Measurements from ENCODE around the gene COL20A1.

The COL20A1 gene

DNA sequence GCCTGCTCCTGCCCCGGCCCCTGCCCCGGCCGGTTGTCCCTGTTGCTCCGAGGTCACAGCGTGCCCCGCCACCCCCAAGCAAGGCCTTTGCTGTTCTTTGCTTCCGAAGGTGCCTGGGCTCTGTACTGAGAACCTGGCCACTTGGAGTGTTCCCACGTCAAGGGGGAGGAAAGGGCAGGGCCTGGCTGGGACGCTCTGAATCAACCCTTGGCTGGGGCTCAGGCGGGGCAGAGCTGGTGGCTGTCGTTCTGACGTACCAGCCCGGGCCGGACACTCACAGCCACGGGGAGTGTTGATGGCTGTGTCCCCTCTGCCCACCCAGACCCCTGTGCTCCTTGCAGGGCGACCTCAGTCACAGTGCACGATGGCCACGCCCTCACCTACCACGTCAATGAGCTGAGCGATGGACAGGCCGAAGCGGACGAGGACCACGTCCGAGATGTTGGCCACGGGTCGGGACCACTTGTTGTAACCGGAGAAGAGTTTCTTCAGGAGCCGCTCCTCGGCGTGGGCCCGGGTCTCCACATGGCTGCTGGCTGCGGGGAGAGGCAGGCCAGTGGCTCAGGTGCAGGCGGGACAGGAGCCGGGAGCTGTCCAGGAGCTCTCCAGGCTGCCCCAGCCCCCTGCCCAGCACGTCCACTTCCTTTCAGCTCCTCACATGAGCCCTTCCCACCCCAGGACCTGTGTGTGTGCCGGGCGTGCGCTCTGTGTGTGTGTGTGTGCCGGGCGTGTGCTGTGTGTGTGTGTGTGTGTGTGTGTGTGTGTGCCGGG is 66.4 kb downstream of the COL20A1 start:
- Mint-ChIP-seq H3K4me1 (ENCODE audit: low read depth) (no peaks in the 10 kb centered on the region), H3K27me3 (peaks cover 43% of the 10 kb centered on the region), H3K36me3 (ENCODE audit: low read depth) (no peaks in the 10 kb centered on the region), H3K4me3 (no peak overlapping the region), H3K27ac (no peak overlapping the region), H3K9me3 (no peaks in the 10 kb centered on the region)
- intact Hi-C loops (cut with micrococcal nuclease), result no loop called here

DNA sequence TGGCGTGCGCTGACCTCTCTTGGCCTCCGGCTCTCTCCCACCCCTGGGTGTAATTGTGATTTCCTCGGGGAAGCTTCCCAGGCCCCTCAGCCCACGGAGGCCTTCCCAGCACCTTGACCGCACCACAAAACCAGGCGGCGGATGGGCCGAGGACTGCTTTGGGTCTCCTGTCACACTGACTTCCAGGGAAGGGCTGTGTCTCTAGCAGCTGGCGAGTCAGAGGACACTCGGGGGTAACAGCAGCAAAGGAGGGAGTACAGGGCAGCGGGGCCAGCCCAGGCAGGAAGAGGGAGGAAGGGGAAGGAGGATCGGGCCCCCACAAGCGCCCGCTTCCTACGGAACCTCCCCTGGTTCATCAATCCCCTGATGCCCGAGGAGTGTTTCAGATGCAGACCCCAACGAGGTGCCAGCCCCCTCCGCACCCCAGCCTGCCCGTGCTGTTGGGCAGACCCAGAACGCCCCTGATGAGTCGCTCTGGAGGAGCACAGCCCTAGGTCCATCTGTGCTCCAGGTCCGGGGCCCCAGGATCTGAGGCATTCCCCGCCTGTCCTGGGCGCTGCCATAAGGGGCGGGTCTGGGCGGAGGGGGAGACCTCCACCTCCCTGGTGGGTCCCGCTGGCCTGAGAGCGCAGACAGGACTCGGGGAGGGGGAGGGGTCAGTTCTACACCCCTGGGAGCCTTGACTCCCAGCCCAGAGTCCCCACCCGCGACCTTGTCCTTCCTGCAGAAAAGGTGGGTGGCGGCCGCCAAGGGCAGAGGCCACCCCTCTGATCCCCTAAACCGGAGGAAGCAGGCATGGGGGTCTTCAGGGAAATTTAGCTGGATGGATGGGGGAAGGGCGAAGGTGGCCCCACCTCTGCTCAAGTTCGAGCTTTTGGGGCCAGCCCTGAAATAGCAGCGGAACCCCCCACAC is 67.2 kb downstream of the COL20A1 start:
- H3K27me3 Mint-ChIP-seq, result peaks cover 43% of the 10 kb centered on the region
- H3K4me1 Mint-ChIP-seq (ENCODE audit: low read depth), result no peaks in the 10 kb centered on the region
- H3K36me3 Mint-ChIP-seq (ENCODE audit: low read depth), result no peaks in the 10 kb centered on the region
- H3K9me3 Mint-ChIP-seq, result no peaks in the 10 kb centered on the region
- no peak overlapping the region for H3K4me3 Mint-ChIP-seq
- intact Hi-C loops (cut with micrococcal nuclease), result no loop called here
- H3K27ac Mint-ChIP-seq, result no peak overlapping the region

DNA sequence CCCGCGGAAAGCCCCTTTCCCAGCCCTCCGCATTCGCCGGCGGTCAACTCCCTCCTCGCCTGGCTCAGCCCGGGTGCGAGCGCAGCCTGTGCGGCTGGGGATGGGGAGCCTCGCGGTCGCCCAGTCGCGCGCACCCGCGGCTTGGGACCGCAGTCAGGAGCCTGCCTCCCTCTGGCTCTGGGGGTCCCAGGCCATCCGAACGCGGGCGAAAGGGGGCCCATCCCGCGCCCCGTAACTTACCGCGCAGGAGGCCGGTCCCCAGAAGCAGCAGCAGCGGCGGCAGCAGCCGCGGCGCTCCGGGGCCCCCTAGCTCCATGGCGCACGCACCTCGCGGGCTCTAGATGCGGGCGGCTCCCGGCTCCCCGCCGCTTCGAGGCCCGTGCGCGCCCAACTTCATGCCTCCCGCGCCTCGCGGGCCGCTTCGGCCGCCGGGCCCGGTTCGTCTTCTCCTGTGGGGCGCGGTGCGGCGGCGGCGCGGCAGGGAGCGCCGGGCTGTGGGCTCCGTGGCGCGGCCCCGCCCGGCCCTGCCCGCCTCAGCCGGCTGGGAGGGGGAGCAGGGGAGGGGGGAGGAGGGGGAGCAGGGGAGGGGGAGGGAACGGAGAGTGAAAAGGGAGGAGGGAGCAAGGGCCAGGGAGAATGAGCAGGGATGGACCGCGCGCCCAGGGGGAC is 68.0 kb downstream of the COL20A1 start, which contains the start of gene CHRNA4:
TSS of gene CHRNA4 (minus strand) at position 500 of the 669 bp plus-strand sequence. CDS start at position 316, 184 bp downstream.
- H3K27me3 Mint-ChIP-seq, result peaks cover 43% of the 10 kb centered on the region
- intact Hi-C loops (cut with micrococcal nuclease), result no loop called here

DNA sequence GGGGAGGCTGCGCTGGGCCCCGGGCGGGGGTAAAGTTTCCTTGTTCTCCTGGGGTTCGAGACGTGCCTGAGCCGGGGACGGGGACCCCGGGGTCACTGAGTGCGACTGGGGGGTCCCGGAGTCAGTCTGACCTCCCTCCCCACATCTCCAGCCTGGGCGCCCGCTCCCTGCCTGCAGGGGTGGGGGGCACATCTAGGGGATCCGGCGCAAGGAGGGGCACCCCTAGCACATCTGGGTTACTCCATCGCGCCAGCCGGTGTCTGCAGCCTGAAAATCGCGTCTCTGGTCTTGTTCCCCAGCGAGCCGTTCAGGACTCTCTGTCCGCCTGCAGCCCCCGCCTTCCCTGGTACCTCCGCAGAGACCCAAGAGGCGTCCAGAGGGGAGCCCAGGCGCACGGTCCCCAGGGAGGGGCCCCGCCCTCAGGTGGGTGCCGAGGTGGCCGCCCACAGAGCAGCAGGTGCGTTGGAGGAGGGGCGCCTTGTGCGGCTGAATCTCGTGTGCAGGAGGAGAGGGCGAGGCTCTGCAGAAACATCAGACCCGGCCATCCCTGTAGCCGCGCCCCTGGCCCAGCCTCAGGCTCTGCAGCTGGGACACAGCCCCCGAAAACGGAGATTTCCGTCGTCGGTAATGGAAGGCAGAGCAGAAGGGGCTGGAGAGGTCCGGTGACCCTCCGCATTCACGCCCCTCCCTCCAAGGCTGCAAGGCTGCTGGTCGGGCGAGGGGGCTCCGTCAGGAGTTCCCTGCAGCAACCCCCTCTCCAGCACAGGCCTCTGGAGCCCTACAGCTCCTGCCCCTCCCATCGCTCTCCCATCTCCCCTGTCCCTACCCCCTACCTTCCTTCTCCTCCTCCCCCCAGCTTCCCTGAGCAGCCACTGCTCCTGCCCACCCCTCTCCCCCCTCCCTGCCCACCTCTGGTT is 68.8 kb downstream of the COL20A1 start:
- intact Hi-C loops (cut with micrococcal nuclease), result no loop called here
- Mint-ChIP-seq H3K27ac (no peak overlapping the region), H3K4me3 (no peak overlapping the region)

More for the DNA sequence above, 68.0 kb downstream of the COL20A1 start, which contains the start of gene CHRNA4:
- H3K4me1 Mint-ChIP-seq (ENCODE audit: low read depth), result no peaks in the 10 kb centered on the region
- H3K36me3 Mint-ChIP-seq (ENCODE audit: low read depth), result no peaks in the 10 kb centered on the region
- no peak within 1 kb of the TSS for H3K4me3 Mint-ChIP-seq
- H3K27ac Mint-ChIP-seq, result no peak within 1 kb of the TSS
- no peaks in the 10 kb centered on the region for H3K9me3 Mint-ChIP-seq

DNA sequence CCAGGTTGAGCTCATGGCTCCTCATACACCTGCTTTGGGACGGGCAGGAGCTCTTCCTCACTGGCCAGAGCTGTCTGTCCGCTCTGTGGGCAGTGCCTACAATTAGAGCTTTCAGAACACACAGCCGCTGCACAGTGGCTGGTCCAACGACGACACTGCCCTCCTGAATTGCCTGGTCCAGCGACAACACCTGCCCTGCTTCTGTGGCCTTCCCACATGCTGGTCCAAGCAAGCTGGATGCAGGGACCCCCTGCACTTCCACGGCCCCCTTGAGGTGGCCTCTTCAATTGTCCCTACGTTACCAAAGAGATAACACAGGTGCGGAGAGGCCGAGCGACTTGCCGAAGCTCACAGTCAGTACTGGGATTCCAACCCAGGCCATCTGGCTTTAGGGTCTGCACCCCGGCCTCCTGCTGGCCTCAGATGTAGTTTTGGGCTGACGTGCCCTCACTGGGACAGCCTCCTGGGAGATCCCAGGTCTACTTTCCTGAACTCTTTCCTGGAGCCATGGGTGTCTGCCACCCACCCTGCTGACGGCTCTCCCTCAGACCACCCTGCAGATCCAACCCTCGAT is 69.5 kb downstream of the COL20A1 start:
- Mint-ChIP-seq H3K36me3 (ENCODE audit: low read depth) (no peaks in the 10 kb centered on the region), H3K27me3 (peaks cover 43% of the 10 kb centered on the region), H3K27ac (no peak overlapping the region), H3K4me1 (ENCODE audit: low read depth) (no peaks in the 10 kb centered on the region), H3K9me3 (no peaks in the 10 kb centered on the region), H3K4me3 (no peak overlapping the region)
- intact Hi-C loops (cut with micrococcal nuclease), result no loop called here

More for the DNA sequence above, 68.8 kb downstream of the COL20A1 start:
- Mint-ChIP-seq H3K9me3 (no peaks in the 10 kb centered on the region), H3K36me3 (ENCODE audit: low read depth) (no peaks in the 10 kb centered on the region), H3K4me1 (ENCODE audit: low read depth) (no peaks in the 10 kb centered on the region), H3K27me3 (peaks cover 43% of the 10 kb centered on the region)

DNA sequence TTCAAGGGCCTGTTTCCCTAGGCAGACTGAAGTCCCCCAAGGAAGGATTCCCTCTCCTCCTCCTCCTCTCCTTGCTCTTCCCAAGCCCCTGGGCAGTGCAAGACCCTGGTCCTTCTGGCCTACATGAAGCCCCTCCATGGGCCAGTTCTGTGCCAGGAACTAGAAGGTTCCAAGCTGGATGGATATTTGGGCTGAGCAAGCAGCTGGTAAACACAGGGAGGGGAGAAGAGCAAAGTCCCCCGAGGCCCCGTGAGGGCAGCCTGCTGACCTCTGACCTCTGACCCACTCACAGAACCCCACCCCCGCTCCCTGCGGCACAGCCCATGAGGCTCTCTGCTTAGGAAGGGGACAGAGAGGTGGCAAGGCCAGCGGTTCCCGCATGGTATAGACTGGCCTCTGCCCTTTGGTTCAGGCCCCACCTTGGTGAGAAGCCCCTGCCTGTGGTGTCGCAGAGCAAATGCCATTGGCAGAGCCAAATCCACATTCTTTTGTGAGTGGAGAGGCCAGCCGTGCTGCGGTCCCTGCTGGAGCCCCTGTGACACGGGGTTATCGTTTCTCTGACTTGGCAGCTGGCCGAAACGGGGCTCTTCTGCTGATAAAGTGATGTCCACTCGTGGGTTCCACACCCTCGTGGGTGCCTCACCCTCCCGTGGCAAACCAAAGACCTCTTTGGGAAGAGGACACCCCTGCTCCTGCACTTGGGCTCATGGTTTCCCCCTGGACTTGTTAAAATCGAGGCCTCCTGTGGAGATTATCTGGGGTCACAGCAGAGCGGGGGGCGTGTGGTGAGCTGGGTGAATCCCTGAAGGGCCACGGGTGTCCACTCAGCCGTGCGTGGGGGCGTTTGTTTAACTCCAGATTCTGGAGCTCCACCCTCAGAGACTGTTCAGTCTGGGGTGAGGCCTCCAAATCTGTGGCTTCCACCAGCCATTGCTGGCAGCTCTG is 70.3 kb downstream of the COL20A1 start:
- no peaks in the 10 kb centered on the region for H3K9me3 Mint-ChIP-seq
- H3K4me3 Mint-ChIP-seq, result no peak overlapping the region
- no peaks in the 10 kb centered on the region for H3K36me3 Mint-ChIP-seq (ENCODE audit: low read depth)
- H3K27ac Mint-ChIP-seq, result no peak overlapping the region
- no peaks in the 10 kb centered on the region for H3K4me1 Mint-ChIP-seq (ENCODE audit: low read depth)
- H3K27me3 Mint-ChIP-seq, result peaks cover 43% of the 10 kb centered on the region
- intact Hi-C loops (cut with micrococcal nuclease), result no loop called here

DNA sequence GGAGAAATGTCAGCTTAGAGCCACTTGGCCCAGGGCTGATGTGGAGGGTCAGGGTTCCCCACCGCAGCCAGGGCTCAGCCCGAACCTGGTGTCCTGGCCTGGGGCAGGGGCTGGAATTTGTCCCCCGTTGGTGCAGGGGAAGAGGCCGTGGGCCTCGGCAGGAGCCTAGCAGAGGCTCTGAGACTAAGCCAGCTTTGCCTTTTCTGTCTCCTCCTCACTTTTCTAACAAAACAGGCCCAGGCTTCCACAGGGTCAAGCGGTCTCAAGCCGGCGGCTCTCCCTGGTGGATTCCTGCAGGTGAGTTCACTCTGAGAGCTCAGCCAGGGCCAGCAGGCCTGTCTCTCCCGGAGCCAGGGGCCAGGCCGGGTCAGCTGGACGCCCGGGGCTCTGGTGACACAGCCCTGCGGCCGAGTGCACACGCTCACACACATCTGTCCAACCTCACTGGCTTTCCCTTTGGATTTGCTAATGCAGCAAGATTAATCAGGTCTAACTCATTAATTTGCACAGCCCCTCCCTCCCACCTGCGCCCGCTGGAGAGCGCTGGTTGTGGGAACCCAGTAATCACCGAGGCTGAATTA is 71.1 kb downstream of the COL20A1 start:
- Mint-ChIP-seq H3K36me3 (ENCODE audit: low read depth) (no peaks in the 10 kb centered on the region), H3K27ac (no peak overlapping the region), H3K4me3 (no peak overlapping the region), H3K27me3 (peaks cover 39% of the 10 kb centered on the region), H3K9me3 (no peaks in the 10 kb centered on the region), H3K4me1 (ENCODE audit: low read depth) (no peaks in the 10 kb centered on the region)
- intact Hi-C loops (cut with micrococcal nuclease), result no loop called here

DNA sequence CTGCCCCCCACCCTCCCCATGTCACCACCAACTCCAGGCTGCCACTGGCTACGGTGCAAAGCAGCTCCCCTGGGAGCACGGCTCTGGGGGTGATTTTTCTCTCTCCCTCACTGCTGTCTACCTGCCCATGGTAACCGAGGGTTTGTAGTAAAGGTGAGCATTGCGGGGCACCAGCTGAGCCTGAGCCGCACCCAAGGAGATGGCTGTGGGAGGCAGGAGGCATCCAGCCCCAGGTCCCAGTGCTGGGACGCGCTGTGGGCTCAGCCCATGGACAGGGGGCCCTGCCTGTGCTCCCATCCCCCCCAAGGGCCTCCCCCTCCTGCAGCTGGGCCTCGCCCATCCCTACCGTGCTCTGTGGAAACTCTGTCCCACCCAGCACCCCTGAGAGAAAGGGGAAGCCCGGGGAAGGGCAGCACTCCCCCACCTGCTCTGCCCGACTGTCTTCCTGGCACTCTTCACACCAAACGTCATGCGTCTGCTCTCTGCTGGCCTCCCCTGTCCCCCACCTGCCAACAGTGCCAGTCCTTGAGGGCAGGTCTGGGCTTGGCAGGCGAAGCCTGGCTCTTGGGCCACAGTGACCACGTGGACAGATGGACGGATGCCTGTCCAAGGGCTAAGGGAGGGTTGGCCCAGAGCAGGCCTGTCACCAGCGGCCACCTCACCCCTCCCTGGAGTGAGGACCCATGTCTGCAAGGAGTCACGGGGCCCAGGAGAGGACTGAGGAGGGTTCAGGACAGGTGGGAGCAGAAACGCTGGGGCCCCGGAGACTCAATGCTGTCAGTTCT is 72.0 kb downstream of the COL20A1 start:
- Mint-ChIP-seq H3K27me3 (peaks cover 30% of the 10 kb centered on the region), H3K4me3 (no peak overlapping the region), H3K9me3 (no peaks in the 10 kb centered on the region), H3K27ac (no peak overlapping the region), H3K4me1 (ENCODE audit: low read depth) (no peaks in the 10 kb centered on the region), H3K36me3 (ENCODE audit: low read depth) (no peaks in the 10 kb centered on the region)
- intact Hi-C loops (cut with micrococcal nuclease), result no loop called here

DNA sequence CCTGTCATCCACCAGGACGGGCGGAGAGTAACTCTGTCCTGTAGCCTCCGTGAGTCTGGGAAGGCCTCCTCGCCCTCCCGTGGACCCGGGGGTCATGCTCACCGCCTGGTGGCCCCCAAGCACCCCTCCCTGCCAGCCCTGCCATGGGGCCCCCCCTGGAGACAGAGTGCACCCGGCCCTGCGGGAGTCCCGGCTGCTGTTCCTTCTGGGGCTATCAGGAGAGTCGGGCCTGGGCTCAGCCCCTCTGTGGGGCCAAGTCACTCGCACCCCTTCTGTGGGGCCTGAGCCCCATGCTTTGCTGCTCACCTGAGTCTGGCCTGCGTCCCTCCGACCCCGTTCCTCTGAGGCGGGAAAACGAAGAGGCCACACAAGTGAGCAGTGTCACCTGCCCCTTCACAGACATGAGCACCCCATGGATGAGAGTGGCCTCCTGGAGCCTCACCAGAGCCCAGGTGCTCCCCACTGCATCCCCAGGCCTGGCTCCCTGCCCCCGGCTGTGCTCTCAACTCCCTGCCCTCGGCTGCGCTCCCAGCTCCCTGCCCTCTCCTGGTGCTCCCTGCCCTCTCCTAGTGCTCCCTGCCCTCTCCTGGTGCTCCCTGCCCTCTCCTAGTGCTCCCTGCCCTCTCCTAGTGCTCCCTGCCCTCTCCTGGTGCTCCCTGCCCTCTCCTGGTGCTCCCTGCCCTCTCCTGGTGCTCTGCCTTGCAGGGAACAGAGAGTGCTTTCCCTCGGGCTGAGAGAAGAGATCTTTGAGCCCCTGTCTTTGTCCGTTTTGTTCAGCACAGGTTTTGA is 72.8 kb downstream of the COL20A1 start:
- no peaks in the 10 kb centered on the region for H3K9me3 Mint-ChIP-seq
- no peak overlapping the region for H3K4me3 Mint-ChIP-seq
- intact Hi-C loops (cut with micrococcal nuclease), result no loop called here
- no peaks in the 10 kb centered on the region for H3K36me3 Mint-ChIP-seq (ENCODE audit: low read depth)
- no peak overlapping the region for H3K27ac Mint-ChIP-seq
- H3K4me1 Mint-ChIP-seq (ENCODE audit: low read depth), result no peaks in the 10 kb centered on the region
- H3K27me3 Mint-ChIP-seq, result peaks cover 22% of the 10 kb centered on the region

DNA sequence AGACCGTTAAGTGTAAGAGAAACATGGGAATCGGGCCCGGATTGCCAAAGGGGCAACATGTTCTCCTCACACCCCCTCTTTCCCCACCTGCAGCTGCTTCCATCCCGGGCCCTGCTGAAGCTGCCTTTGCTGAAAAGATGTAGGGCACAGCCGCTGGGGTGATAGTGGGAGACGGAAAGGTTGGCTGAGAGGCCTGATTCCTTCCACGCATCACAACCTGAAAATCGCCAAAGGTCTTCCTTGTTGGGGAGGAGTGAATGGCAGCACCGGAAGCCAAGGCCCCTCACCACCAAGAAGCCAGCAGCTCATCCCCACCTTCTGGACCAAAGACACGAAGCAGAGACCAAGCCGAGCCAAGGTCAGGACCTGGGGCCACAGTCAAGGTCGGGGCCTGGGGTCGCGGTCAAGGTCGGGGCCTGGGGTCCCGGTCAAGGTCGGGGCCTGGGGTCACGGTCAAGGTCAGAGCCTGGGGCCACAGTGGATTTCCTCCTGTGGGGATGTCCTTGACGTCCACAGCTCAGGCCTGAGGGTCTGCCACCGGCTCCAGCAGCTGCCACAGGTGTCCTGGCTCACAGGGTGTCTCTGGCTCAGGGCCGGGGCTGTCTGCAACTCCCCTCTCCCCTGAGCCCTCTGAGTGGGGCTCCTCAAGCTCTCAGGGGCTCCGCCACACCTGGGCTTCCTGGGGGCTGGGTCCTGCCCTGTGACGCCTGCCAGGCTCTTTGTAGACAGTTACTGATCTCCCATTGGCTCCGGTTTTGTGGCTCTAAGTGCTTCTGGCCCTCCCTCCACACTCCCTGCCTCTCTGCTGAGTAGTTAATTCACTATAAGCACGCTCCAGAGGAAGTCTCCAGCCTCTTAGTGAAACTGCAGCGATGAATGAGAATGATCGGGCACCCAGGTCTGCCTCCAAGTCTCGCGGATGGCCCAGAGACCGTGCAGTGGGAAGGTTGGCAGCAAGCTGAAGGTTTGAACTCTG is 73.7 kb downstream of the COL20A1 start:
- intact Hi-C loops (cut with micrococcal nuclease), result no loop called here
- H3K4me3 Mint-ChIP-seq, result no peak overlapping the region
- H3K27ac Mint-ChIP-seq, result no peak overlapping the region
- H3K36me3 Mint-ChIP-seq (ENCODE audit: low read depth), result no peaks in the 10 kb centered on the region
- no peaks in the 10 kb centered on the region for H3K9me3 Mint-ChIP-seq
- peaks cover 20% of the 10 kb centered on the region for H3K27me3 Mint-ChIP-seq
- H3K4me1 Mint-ChIP-seq (ENCODE audit: low read depth), result no peaks in the 10 kb centered on the region
